RWPE2 (cell line): ENCODE data around the gene ATP2A1.

Experiments used
- ATAC-seq: fragments of 200-7000 bp; cut with Tn5 transposase; 3 replicates; pipeline ENCODE4 v1.9.1; 2021; ENCODE audit warnings: low read depth
- DNase-seq: peaks from one replicate; pipeline ENCODE4 v3.0.0-alpha.2; 2020; ENCODE audit warnings: low spot score
- H3K27ac ChIP-seq: fragments of 450-650 bp; 2 replicates; pipeline ENCODE4 v1.5.1; 2017; ENCODE audit warnings: mild to moderate bottlenecking; ENCODE audit not compliant: poor library complexity, severe bottlenecking
- H3K27me3 ChIP-seq: fragments of 250-450 bp; sonication (Bioruptor Pico); 2 replicates; pipeline ENCODE4 v1.5.1; 2021; ENCODE audit warnings: mild to moderate bottlenecking, moderate library complexity; ENCODE audit not compliant: insufficient read depth, poor library complexity, severe bottlenecking
- H3K36me3 ChIP-seq: fragments of 250-450 bp; sonication (Bioruptor Pico); 2 replicates; pipeline ENCODE4 v1.5.1; 2020; ENCODE audit warnings: low read depth, mild to moderate bottlenecking, moderate library complexity
- H3K4me1 ChIP-seq: fragments of 250-450 bp; sonication (Bioruptor Pico); 2 replicates; pipeline ENCODE4 v1.5.1; 2021; ENCODE audit warnings: mild to moderate bottlenecking, moderate library complexity; ENCODE audit not compliant: insufficient read depth, poor library complexity, severe bottlenecking
- H3K4me3 ChIP-seq: fragments of 250-450 bp; sonication (Bioruptor Pico); 2 replicates; pipeline ENCODE4 v1.5.1; 2021; ENCODE audit warnings: mild to moderate bottlenecking, moderate library complexity; ENCODE audit not compliant: severe bottlenecking
- H3K9me3 ChIP-seq: fragments of 250-450 bp; sonication (Bioruptor Pico); 2 replicates; pipeline ENCODE4 v1.5.1; 2021; ENCODE audit warnings: mild to moderate bottlenecking, moderate library complexity; ENCODE audit not compliant: severe bottlenecking
- CTCF ChIP-seq: fragments of 450-650 bp; IDR thresholded peaks from one replicate; pipeline ENCODE4 v1.5.1; 2017; ENCODE audit warnings: mild to moderate bottlenecking, moderate library complexity; ENCODE audit not compliant: poor library complexity, severe bottlenecking

ATP2A1 gene

GRCh38 chr16:28930652-28931051 is 52.4 kb downstream of the ATP2A1 start:
- no peak for ATAC-seq
- Histone ChIP-seq H3K36me3 (no peaks in the 10 kb centered on the region), H3K27me3 (no peaks in the 10 kb centered on the region), H3K4me1 (no peaks in the 10 kb centered on the region), H3K27ac (no peak overlapping the region), H3K9me3 (no peaks in the 10 kb centered on the region), H3K4me3 (no peak overlapping the region)
- DNase-seq = no peak
- no peak for TF ChIP-seq CTCF

- Histone ChIP-seq H3K9me3 (no peaks in the 10 kb centered on the region), H3K27ac (no peak within 1 kb of the TSS), H3K27me3 (no peaks in the 10 kb centered on the region), H3K4me1 (no peaks in the 10 kb centered on the region), H3K4me3 (no peak within 1 kb of the TSS), H3K36me3 (no peaks in the 10 kb centered on the region)
- ATAC-seq = no peak
- no peak for DNase-seq
- no peak for TF ChIP-seq CTCF
Measured at GRCh38 chr16:28931801-28932225, 53.5 kb downstream of the ATP2A1 start, which contains the start of gene CD19. CD19 (plus strand) TSS chr16:28931971; CDS start chr16:28932001, 30 bp downstream.

- no peak for TF ChIP-seq CTCF
- H3K4me1 ChIP-seq = no peaks in the 10 kb centered on the region
- no peak overlapping the region for H3K4me3 ChIP-seq
- ATAC-seq = no peak
- no peak overlapping the region for H3K27ac ChIP-seq
- no peaks in the 10 kb centered on the region for H3K36me3 ChIP-seq
- H3K27me3 ChIP-seq = no peaks in the 10 kb centered on the region
- DNase-seq = no peak
- H3K9me3 ChIP-seq = no peaks in the 10 kb centered on the region
Measured at GRCh38 chr16:28932339-28933141, 54.3 kb downstream of the ATP2A1 start.

GRCh38 chr16:28933171-28933570 is 54.9 kb downstream of the ATP2A1 start:
- Histone ChIP-seq H3K4me3 (no peak overlapping the region), H3K27me3 (no peaks in the 10 kb centered on the region), H3K36me3 (no peaks in the 10 kb centered on the region), H3K4me1 (no peaks in the 10 kb centered on the region), H3K9me3 (no peaks in the 10 kb centered on the region), H3K27ac (no peak overlapping the region)
- ATAC-seq (no peak), DNase-seq (no peak)
- no peak for TF ChIP-seq CTCF

GRCh38 chr16:28935346-28935745 is 57.1 kb downstream of the ATP2A1 start:
- no peak overlapping the region for H3K27ac ChIP-seq
- TF ChIP-seq CTCF = no peak
- no peaks in the 10 kb centered on the region for H3K4me1 ChIP-seq
- H3K27me3 ChIP-seq = no peaks in the 10 kb centered on the region
- no peak overlapping the region for H3K4me3 ChIP-seq
- ATAC-seq (no peak), DNase-seq (no peak)
- H3K36me3 ChIP-seq = no peaks in the 10 kb centered on the region
- H3K9me3 ChIP-seq = no peaks in the 10 kb centered on the region
